HG02970 (cell line): ENCODE results near the gene C7orf25.
A peak's percentile ranks its signal among the peaks of the same experiment; 100 is the strongest.

ENCODE experiments used
- ATAC-seq: cut with Tn5 transposase; IDR thresholded peaks from one replicate; pipeline ENCODE4 v1.9.1; 2021; ENCODE audit warnings: mild to moderate bottlenecking, moderate library complexity, moderate number of reproducible peaks; ENCODE audit not compliant: unreplicated experiment, low FRiP score

C7orf25 gene

GRCh38 chr7:42911454-42912447, at the start of gene C7orf25:
Gene C7orf25, minus strand, starts transcription at chr7:42912070. Its CDS starts 1,170 bp downstream, at chr7:42910900.
- ATAC-seq = peak; percentile 95

GRCh38 chr7:42961170-42961569, 49.3 kb upstream of the C7orf25 start:
- no peak for ATAC-seq

GRCh38 chr7:42960762-42961161, 48.9 kb upstream of the C7orf25 start:
- ATAC-seq = no peak

- ATAC-seq = no peak
Measured at GRCh38 chr7:42959549-42959948, 47.7 kb upstream of the C7orf25 start.

- ATAC-seq = no peak
Measured at GRCh38 chr7:42956062-42956461, 44.2 kb upstream of the C7orf25 start.

- no peak for ATAC-seq
Measured at GRCh38 chr7:42953994-42954393, 42.1 kb upstream of the C7orf25 start.

GRCh38 chr7:42952328-42952727, 40.5 kb upstream of the C7orf25 start:
- ATAC-seq = no peak

GRCh38 chr7:42950417-42950816, 38.5 kb upstream of the C7orf25 start:
- ATAC-seq = no peak

- no peak for ATAC-seq
Measured at GRCh38 chr7:42947521-42947920, 35.7 kb upstream of the C7orf25 start.

GRCh38 chr7:42946627-42946950, 34.7 kb upstream of the C7orf25 start:
- ATAC-seq = no peak

GRCh38 chr7:42945821-42946626, 34.2 kb upstream of the C7orf25 start:
- no peak for ATAC-seq

GRCh38 chr7:42940985-42941847, 29.3 kb upstream of the C7orf25 start:
- no peak for ATAC-seq

GRCh38 chr7:42939457-42940240, 27.8 kb upstream of the C7orf25 start:
- no peak for ATAC-seq

GRCh38 chr7:42935861-42936260, 24.0 kb upstream of the C7orf25 start:
- ATAC-seq = no peak

GRCh38 chr7:42934291-42934690, 22.4 kb upstream of the C7orf25 start:
- no peak for ATAC-seq

GRCh38 chr7:42932811-42933591, 21.1 kb upstream of the C7orf25 start:
- no peak for ATAC-seq

GRCh38 chr7:42931834-42932651, 20.2 kb upstream of the C7orf25 start, which contains the start of the genes MRPL32 and PSMA2:
Gene MRPL32, plus strand, starts transcription at chr7:42932376. Its CDS starts 11 bp downstream, at chr7:42932387.
Gene PSMA2, minus strand, starts transcription at chr7:42932174. Its CDS starts 16 bp downstream, at chr7:42932158.
- ATAC-seq = peak; percentile 100

- ATAC-seq = no peak
Measured at GRCh38 chr7:42931447-42931833, 19.6 kb upstream of the C7orf25 start.
